ENCODE data around the gene HSD17B7. TPM values are rescaled to one million over a fixed set of nuclear protein-coding genes. Genes with fewer than 3 reads are reported as not detected.

HSD17B7 gene
- polyA plus RNA-seq, 1 donor from 2014 or later: 75.5 TPM

DNA sequence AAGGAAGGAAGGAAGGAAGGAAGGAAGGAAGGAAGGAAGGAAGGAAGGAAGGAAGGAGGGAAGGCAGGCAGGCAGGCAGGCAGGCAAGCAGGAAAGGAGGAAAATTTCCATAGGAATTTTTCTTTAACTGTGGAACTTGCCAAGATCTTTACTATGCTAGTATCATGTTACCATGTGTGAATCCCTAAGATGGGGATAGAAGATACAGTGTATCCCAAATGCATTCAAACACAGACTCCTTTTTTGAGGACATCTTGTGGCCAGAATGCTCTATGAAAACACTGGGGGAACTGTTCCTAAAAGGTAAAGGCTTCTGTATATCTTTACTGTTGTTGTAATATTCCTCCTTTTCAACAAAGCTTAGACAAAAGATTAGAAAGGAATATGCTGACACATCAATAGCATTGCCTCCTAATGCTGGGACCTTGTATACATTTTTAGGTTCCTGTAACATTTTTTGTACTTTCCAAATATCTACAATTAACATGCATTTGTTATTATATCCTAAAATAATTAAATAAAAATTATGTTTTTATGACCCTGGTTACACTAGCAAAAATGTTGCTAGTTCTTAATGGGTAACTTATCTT, 49.8 kb downstream of the HSD17B7 start:
- no peaks in the 10 kb centered on the region for H3F3A ChIP-seq (ENCODE audit: insufficient read depth, low read length, poor library complexity, severe bottlenecking)
- H3K9me2 ChIP-seq (ENCODE audit: insufficient read depth, low read length): no peaks in the 10 kb centered on the region
- no peaks in the 10 kb centered on the region for H3K79me2 ChIP-seq (replicated peaks; ENCODE audit: insufficient read depth, low read length)
- H3K9ac ChIP-seq (ENCODE audit: low read length): no peak overlapping the region
- H4K20me1 ChIP-seq (ENCODE audit: insufficient read depth): no peaks in the 10 kb centered on the region
- no peaks in the 10 kb centered on the region for H3K9me3 ChIP-seq (ENCODE audit: low read length)
- H3K27ac ChIP-seq (ENCODE audit: low read length): no peak overlapping the region
- no peak for TF ChIP-seq TAF1 (IDR thresholded peaks at IDR 0.05; ENCODE audit: low read depth)
- TF ChIP-seq MXI1 (conservative IDR thresholded peaks at IDR 0.05; ENCODE audit: poor library complexity, severe bottlenecking): no peak
- no peak for TF ChIP-seq POLR2AphosphoS5 (IDR thresholded peaks at IDR 0.05)
- no peak for TF ChIP-seq RAD21 (conservative IDR thresholded peaks at IDR 0.05)
- no peak for TF ChIP-seq SMC3 (conservative IDR thresholded peaks at IDR 0.05; ENCODE audit: poor library complexity)
- no peak for TF ChIP-seq EP300 (conservative IDR thresholded peaks at IDR 0.05; ENCODE audit: poor library complexity, severe bottlenecking)
- TF ChIP-seq, protein P1, sequence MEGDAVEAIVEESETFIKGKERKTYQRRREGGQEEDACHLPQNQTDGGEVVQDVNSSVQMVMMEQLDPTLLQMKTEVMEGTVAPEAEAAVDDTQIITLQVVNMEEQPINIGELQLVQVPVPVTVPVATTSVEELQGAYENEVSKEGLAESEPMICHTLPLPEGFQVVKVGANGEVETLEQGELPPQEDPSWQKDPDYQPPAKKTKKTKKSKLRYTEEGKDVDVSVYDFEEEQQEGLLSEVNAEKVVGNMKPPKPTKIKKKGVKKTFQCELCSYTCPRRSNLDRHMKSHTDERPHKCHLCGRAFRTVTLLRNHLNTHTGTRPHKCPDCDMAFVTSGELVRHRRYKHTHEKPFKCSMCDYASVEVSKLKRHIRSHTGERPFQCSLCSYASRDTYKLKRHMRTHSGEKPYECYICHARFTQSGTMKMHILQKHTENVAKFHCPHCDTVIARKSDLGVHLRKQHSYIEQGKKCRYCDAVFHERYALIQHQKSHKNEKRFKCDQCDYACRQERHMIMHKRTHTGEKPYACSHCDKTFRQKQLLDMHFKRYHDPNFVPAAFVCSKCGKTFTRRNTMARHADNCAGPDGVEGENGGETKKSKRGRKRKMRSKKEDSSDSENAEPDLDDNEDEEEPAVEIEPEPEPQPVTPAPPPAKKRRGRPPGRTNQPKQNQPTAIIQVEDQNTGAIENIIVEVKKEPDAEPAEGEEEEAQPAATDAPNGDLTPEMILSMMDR (IDR thresholded peaks at IDR 0.05; ENCODE audit: poor library complexity, severe bottlenecking): no peak
- TF ChIP-seq EZH2 (IDR thresholded peaks at IDR 0.05; ENCODE audit: borderline replicate concordance, insufficient read depth, low read length, poor library complexity, severe bottlenecking): no peak
- TF ChIP-seq, protein P2, sequence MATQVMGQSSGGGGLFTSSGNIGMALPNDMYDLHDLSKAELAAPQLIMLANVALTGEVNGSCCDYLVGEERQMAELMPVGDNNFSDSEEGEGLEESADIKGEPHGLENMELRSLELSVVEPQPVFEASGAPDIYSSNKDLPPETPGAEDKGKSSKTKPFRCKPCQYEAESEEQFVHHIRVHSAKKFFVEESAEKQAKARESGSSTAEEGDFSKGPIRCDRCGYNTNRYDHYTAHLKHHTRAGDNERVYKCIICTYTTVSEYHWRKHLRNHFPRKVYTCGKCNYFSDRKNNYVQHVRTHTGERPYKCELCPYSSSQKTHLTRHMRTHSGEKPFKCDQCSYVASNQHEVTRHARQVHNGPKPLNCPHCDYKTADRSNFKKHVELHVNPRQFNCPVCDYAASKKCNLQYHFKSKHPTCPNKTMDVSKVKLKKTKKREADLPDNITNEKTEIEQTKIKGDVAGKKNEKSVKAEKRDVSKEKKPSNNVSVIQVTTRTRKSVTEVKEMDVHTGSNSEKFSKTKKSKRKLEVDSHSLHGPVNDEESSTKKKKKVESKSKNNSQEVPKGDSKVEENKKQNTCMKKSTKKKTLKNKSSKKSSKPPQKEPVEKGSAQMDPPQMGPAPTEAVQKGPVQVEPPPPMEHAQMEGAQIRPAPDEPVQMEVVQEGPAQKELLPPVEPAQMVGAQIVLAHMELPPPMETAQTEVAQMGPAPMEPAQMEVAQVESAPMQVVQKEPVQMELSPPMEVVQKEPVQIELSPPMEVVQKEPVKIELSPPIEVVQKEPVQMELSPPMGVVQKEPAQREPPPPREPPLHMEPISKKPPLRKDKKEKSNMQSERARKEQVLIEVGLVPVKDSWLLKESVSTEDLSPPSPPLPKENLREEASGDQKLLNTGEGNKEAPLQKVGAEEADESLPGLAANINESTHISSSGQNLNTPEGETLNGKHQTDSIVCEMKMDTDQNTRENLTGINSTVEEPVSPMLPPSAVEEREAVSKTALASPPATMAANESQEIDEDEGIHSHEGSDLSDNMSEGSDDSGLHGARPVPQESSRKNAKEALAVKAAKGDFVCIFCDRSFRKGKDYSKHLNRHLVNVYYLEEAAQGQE (IDR thresholded peaks at IDR 0.05; ENCODE audit: borderline replicate concordance): no peak
- H3K36me3 ChIP-seq (ENCODE audit: insufficient read depth, low read length): no peaks in the 10 kb centered on the region
- H2AFZ ChIP-seq (ENCODE audit: low read depth, low read length): no peak overlapping the region
- H3K27me3 ChIP-seq (ENCODE audit: insufficient read depth, low read depth, low read length): no peaks in the 10 kb centered on the region
- H3K4me3 ChIP-seq (ENCODE audit: low read length): no peak overlapping the region
- H3K4me2 ChIP-seq (ENCODE audit: low read length): no peak overlapping the region

DNA sequence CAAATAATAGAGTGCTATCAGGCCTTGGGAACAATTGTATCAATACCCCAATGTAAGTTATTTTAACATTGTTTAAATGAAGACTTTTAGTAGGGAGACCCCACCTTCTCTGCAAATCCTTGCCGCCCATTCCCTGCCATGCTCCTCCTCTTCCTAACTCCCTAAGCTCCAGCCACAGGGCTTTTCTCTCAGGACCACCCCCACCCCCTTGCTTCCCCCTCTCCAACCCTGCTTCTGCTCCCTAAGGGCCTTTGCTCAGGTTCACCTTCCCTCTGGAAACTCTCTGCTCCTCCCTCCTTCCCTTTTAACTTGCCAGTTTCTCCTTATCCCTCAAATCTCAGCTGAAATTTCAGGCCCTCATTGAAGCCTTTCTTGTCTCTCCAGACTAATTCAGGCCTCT, 53.7 kb downstream of the HSD17B7 start:
- no peak overlapping the region for H2AFZ ChIP-seq (ENCODE audit: low read depth, low read length)

More for the DNA sequence above, 53.7 kb downstream of the HSD17B7 start:
- Histone ChIP-seq H3K27ac (ENCODE audit: low read length) (no peak overlapping the region), H3K4me3 (ENCODE audit: low read length) (no peak overlapping the region), H3K4me2 (ENCODE audit: low read length) (no peak overlapping the region), H3K9me3 (ENCODE audit: low read length) (no peaks in the 10 kb centered on the region), H3K27me3 (ENCODE audit: insufficient read depth, low read depth, low read length) (no peaks in the 10 kb centered on the region), H3K79me2 (replicated peaks; ENCODE audit: insufficient read depth, low read length) (no peaks in the 10 kb centered on the region), H3F3A (ENCODE audit: insufficient read depth, low read length, poor library complexity, severe bottlenecking) (no peaks in the 10 kb centered on the region), H3K9ac (ENCODE audit: low read length) (no peak overlapping the region), H4K20me1 (ENCODE audit: insufficient read depth) (no peaks in the 10 kb centered on the region), H3K9me2 (ENCODE audit: insufficient read depth, low read length) (no peaks in the 10 kb centered on the region), H3K36me3 (ENCODE audit: insufficient read depth, low read length) (no peaks in the 10 kb centered on the region)
- TF ChIP-seq SMC3 (conservative IDR thresholded peaks at IDR 0.05; ENCODE audit: poor library complexity): no peak
- TF ChIP-seq EP300 (conservative IDR thresholded peaks at IDR 0.05; ENCODE audit: poor library complexity, severe bottlenecking): no peak
- TF ChIP-seq MXI1 (conservative IDR thresholded peaks at IDR 0.05; ENCODE audit: poor library complexity, severe bottlenecking): no peak
- no peak for TF ChIP-seq EZH2 (IDR thresholded peaks at IDR 0.05; ENCODE audit: borderline replicate concordance, insufficient read depth, low read length, poor library complexity, severe bottlenecking)
- TF ChIP-seq, protein P2 (IDR thresholded peaks at IDR 0.05; ENCODE audit: borderline replicate concordance): no peak
- TF ChIP-seq TAF1 (IDR thresholded peaks at IDR 0.05; ENCODE audit: low read depth): no peak
- no peak for TF ChIP-seq RAD21 (conservative IDR thresholded peaks at IDR 0.05)
- TF ChIP-seq, protein P1 (IDR thresholded peaks at IDR 0.05; ENCODE audit: poor library complexity, severe bottlenecking): no peak
- TF ChIP-seq POLR2AphosphoS5 (IDR thresholded peaks at IDR 0.05): no peak

Measured in neural cell (in vitro differentiated cells).